ENCODE results near the gene HSPG2. TPM values are rescaled to one million over a fixed set of nuclear protein-coding genes. Genes with fewer than 3 reads are reported as not detected.

HSPG2 gene
- total and polyA plus RNA-seq, 7 experiments from 2014 or later: 1.0 to 20.8 (median 9.4) TPM

DNA sequence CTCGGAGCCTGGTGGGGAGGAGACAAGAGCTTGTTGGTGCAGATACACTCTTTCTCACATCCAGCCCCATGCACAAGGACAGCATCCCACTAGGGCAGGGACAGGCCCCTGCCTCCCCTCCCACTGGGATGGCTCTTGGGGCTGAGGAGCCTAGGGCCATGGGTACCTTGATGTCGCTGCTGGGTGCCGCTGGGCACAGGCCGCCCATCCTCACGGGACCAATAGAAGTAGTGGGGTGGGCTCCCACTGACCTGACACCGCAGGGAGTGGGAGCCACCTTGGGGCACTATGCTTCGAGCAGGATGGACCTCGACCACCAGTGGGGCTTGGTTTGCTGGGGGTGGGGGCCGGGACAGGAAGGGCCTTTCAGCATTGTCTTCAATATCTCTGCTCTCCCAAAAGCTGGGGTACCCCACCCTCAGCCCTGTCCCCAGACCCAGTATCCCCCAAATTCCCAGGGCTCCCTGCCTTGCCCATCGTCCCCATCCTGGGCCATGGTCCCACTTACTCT lies 77.4 kb downstream of the HSPG2 start:
- Histone ChIP-seq H3K36me3 (ENCODE audit: control insufficient read depth in 2 of 3, insufficient read depth in 3 of 3, low read length in 3 of 3) (peaks cover 0 to 8% (median 0%) of the 10 kb centered on the region in 3 experiments), H3K4me3 (ENCODE audit: low read length) (no peak overlapping the region), H3K27me3 (ENCODE audit: control insufficient read depth in 2 of 2, insufficient read depth in 2 of 2, low read length in 2 of 2) (no peaks in the 10 kb centered on the region), H3K9me3 (ENCODE audit: control insufficient read depth in 2 of 3, low read length in 3 of 3) (no peaks in the 10 kb centered on the region), H3K4me1 (ENCODE audit: control insufficient read depth in 2 of 2, insufficient read depth in 2 of 2, low read length in 2 of 2) (no peaks in the 10 kb centered on the region), H3K27ac (ENCODE audit: low read depth, low read length) (no peak overlapping the region)
- Mint-ChIP-seq H3K4me1 (peaks cover 0 to 10% (median 0%) of the 10 kb centered on the region in 7 donors), H3K4me3 (no peak overlapping the region), H3K27me3 (no peaks in the 10 kb centered on the region), H3K27ac (no peak overlapping the region), H3K36me3 (peaks cover 0 to 15% (median 7%) of the 10 kb centered on the region in 5 donors), H3K9me3 (peaks cover 0 to 6% (median 1%) of the 10 kb centered on the region in 11 donors)
- ATAC-seq: no peak
- DNase-seq: no peak
- POLR2A ChIA-PET: interaction anchor here (0.6 kb wide), 1 partner anchor 508 kb away, joined by 4 read pairs; no protein-coding TSS in a partner anchor
- CTCF ChIA-PET: no interaction called here
- intact Hi-C loops (cut with micrococcal nuclease): no loop called here

DNA sequence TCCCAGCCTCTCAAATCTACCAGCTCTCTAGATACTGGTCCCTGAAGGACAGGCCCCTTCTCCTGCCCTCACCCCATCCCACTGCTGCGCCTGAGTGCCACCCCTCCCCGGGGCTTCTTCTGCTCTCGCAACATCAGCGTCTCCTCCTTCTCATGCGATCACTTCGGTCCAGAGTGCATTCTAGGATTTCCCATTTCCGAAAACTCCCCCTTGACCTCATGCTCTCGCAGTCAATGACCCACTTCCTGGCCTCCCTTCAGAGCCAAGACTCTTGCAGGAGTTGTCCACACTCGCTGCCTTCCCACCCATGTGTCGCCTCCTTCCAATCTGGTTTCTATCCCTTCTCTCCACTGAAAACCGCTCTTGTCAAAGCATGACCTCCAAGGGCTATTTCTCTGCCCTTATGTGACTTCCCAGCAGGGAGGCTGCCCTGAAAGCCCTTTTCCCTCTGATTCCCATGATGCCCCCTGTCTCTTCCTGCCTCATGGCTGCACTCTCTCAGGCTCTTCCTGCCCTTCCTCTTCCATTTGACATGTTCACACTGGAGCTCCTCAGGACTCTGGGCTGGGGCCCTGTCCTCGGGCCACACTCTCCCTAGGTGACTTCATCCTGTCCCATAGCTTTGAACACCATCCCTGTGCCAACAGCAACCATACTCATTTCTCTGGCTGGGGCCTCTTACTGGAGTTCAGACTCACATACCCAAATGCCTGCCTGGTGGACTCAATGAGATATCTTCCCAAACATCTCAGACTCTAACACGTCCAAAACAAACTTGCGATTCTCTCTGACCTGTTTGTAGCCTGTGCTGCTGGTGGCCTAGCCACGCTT lies 79.1 kb downstream of the HSPG2 start:
- peak overlapping the region in 2 of 9 donors; percentile 30 to 67 for H3K27ac Mint-ChIP-seq
- Histone ChIP-seq H3K4me1 (ENCODE audit: control insufficient read depth in 2 of 2, insufficient read depth in 2 of 2, low read length in 2 of 2) (no peaks in the 10 kb centered on the region), H3K9me3 (ENCODE audit: control insufficient read depth in 2 of 3, low read length in 3 of 3) (no peaks in the 10 kb centered on the region), H3K27me3 (ENCODE audit: control insufficient read depth in 2 of 2, insufficient read depth in 2 of 2, low read length in 2 of 2) (no peaks in the 10 kb centered on the region), H3K36me3 (ENCODE audit: control insufficient read depth in 2 of 3, insufficient read depth in 3 of 3, low read length in 3 of 3) (peaks cover 0 to 8% (median 0%) of the 10 kb centered on the region in 3 experiments), H3K4me3 (ENCODE audit: low read length) (no peak overlapping the region), H3K27ac (ENCODE audit: low read depth, low read length) (no peak overlapping the region)
- H3K36me3 Mint-ChIP-seq: peaks cover 0 to 15% (median 7%) of the 10 kb centered on the region in 5 donors
- no peak for DNase-seq
- CTCF ChIA-PET: interaction anchor here (0.6 kb wide), 1 partner anchor 107 kb away, joined by 3 read pairs; no protein-coding TSS in a partner anchor
- H3K9me3 Mint-ChIP-seq: peaks cover 0 to 6% (median 1%) of the 10 kb centered on the region in 11 donors
- no peak for ATAC-seq
- no peaks in the 10 kb centered on the region for H3K27me3 Mint-ChIP-seq
- POLR2A ChIA-PET: no interaction called here
- H3K4me3 Mint-ChIP-seq: no peak overlapping the region
- peaks cover 0 to 10% (median 0%) of the 10 kb centered on the region in 7 donors for H3K4me1 Mint-ChIP-seq
- intact Hi-C loops (cut with micrococcal nuclease): no loop called here

DNA sequence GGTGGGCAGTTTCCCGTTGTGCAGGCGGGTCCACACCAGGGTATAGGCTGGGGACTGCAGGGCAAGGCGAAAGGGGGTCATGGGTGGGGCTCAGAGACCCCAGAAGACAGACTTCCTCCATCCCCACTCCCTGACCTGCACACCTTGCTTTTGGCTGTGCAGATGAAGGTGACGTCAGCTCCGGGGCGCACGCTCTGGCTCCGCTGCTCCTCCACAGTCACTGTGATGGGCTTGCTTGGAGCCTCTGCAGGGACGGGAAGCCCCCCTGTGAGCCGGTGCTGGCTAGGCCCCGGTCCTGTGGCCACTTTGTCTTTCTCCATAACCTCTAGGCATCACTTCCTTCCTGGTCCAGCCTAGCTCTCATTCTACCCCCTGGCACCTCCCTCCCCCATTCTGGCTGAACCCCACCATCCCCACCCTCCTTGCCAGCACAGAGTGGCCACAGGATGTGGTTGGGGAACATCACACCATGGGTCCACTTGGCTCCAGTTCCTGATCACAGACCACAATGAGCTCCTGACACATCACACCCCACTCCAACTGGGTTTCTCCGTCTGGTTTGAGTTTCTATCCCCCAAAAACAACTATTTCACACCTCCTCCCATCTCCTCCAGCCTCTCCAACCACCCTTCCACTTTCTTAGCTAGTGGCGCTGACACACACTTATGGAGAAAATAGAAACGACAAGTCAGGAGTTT lies 79.8 kb downstream of the HSPG2 start:
- no peaks in the 10 kb centered on the region for H3K4me1 ChIP-seq (ENCODE audit: control insufficient read depth in 2 of 2, insufficient read depth in 2 of 2, low read length in 2 of 2)
- peaks cover 0 to 8% (median 0%) of the 10 kb centered on the region in 3 experiments for H3K36me3 ChIP-seq (ENCODE audit: control insufficient read depth in 2 of 3, insufficient read depth in 3 of 3, low read length in 3 of 3)
- H3K4me1 Mint-ChIP-seq: peaks cover 0 to 10% (median 0%) of the 10 kb centered on the region in 7 donors
- DNase-seq (no peak), ATAC-seq (peak; percentile 53)
- H3K9me3 Mint-ChIP-seq: peaks cover 0 to 6% (median 1%) of the 10 kb centered on the region in 11 donors
- no peak overlapping the region for H3K4me3 ChIP-seq (ENCODE audit: low read length)
- no peak overlapping the region for H3K4me3 Mint-ChIP-seq
- POLR2A ChIA-PET: no interaction called here
- peaks cover 0 to 15% (median 7%) of the 10 kb centered on the region in 5 donors for H3K36me3 Mint-ChIP-seq
- CTCF ChIA-PET: no interaction called here
- no peak overlapping the region for H3K27ac ChIP-seq (ENCODE audit: low read depth, low read length)
- H3K27me3 Mint-ChIP-seq: no peaks in the 10 kb centered on the region
- no peaks in the 10 kb centered on the region for H3K27me3 ChIP-seq (ENCODE audit: control insufficient read depth in 2 of 2, insufficient read depth in 2 of 2, low read length in 2 of 2)
- peak overlapping the region in 1 of 9 donors; percentile 30 for H3K27ac Mint-ChIP-seq
- H3K9me3 ChIP-seq (ENCODE audit: control insufficient read depth in 2 of 3, low read length in 3 of 3): no peaks in the 10 kb centered on the region
- intact Hi-C loops (cut with micrococcal nuclease): no loop called here

DNA sequence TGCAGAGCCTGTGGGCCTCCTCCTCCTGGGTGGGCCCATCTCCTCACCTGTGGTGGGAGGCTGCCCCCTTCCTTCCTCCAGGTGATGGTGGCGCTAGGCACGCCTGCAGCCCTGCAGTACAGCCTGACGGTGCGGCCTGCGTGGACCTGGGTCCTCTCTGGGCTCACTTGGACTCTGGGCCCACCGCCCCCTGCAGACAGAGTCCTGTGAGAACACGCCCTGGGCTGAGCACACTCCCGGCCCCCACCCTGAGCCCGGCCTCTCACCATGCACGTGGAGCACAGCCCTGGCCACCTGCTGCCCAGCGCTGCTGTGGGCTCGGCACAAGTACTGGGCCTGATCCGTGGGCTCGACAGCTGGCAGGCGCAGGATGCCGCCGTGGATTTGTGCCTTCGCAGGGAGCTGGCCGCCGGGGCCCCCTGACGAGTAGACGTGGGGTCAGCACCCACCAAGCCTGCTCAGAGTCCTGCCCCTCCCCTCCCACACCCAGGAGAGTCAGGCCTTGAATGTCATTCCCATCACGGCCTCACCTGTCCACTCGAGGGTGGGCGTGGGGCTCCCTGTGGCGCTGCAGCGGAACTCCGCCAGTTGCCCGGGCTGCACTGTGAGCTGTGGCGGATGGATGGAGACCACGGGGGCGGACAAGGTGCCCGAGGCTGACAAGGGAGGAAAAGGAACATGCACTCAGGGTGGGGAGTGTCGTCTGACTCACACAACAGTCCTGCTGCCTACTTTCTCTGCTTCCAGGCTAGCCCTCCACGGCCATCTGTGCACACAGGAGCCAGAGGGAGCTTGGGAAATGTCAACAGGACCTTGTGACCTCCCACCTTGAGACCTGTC lies 81.6 kb downstream of the HSPG2 start:
- peaks cover 0 to 4% (median 0%) of the 10 kb centered on the region in 5 donors for H3K36me3 Mint-ChIP-seq
- no peaks in the 10 kb centered on the region for H3K9me3 ChIP-seq (ENCODE audit: control insufficient read depth in 2 of 3, low read length in 3 of 3)
- H3K27me3 ChIP-seq (ENCODE audit: control insufficient read depth in 2 of 2, insufficient read depth in 2 of 2, low read length in 2 of 2): no peaks in the 10 kb centered on the region
- H3K9me3 Mint-ChIP-seq: peaks cover 0 to 1% (median 0%) of the 10 kb centered on the region in 11 donors
- H3K27ac Mint-ChIP-seq: no peak overlapping the region
- H3K27me3 Mint-ChIP-seq: no peaks in the 10 kb centered on the region
- peaks cover 0 to 8% (median 0%) of the 10 kb centered on the region in 3 experiments for H3K36me3 ChIP-seq (ENCODE audit: control insufficient read depth in 2 of 3, insufficient read depth in 3 of 3, low read length in 3 of 3)
- H3K4me1 ChIP-seq (ENCODE audit: control insufficient read depth in 2 of 2, insufficient read depth in 2 of 2, low read length in 2 of 2): no peaks in the 10 kb centered on the region
- ChIA-PET POLR2A (no interaction called here), CTCF (no interaction called here)
- H3K27ac ChIP-seq (ENCODE audit: low read depth, low read length): no peak overlapping the region
- H3K4me3 Mint-ChIP-seq: no peak overlapping the region
- peaks cover 0 to 10% (median 0%) of the 10 kb centered on the region in 7 donors for H3K4me1 Mint-ChIP-seq
- no peak for DNase-seq
- intact Hi-C loops (cut with micrococcal nuclease): no loop called here
- no peak for ATAC-seq
- H3K4me3 ChIP-seq (ENCODE audit: low read length): no peak overlapping the region

DNA sequence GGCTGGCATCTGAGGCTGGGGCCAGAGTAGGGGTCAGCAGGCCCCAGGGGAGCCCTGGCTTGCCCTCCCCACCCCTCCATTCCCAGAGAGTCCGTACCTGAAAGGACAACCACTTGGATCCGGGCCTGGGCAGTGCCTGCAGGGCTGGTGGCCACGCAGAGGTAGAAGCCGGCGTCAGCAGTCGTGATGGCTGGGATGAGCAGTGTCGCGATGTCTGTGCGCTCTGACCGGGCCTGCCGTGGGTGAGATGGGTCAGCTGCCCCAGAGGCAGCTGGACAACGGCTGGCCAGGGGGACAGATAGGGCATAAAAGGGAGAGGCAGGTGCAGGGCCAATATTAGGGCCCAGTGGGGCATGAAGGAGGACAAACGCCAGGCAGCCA lies 82.4 kb downstream of the HSPG2 start:
- ATAC-seq (no peak), DNase-seq (no peak)
- no peak overlapping the region for H3K4me3 ChIP-seq (ENCODE audit: low read length)
- no peak overlapping the region for H3K27ac ChIP-seq (ENCODE audit: low read depth, low read length)
- Mint-ChIP-seq H3K4me3 (no peak overlapping the region), H3K27ac (no peak overlapping the region), H3K36me3 (peaks cover 0 to 4% (median 0%) of the 10 kb centered on the region in 5 donors), H3K4me1 (peaks cover 0 to 10% (median 0%) of the 10 kb centered on the region in 7 donors), H3K27me3 (no peaks in the 10 kb centered on the region), H3K9me3 (peaks cover 0 to 1% (median 0%) of the 10 kb centered on the region in 11 donors)
- no peaks in the 10 kb centered on the region for H3K9me3 ChIP-seq (ENCODE audit: control insufficient read depth in 2 of 3, low read length in 3 of 3)
- H3K27me3 ChIP-seq (ENCODE audit: control insufficient read depth in 2 of 2, insufficient read depth in 2 of 2, low read length in 2 of 2): no peaks in the 10 kb centered on the region
- CTCF ChIA-PET: no interaction called here
- no peaks in the 10 kb centered on the region for H3K4me1 ChIP-seq (ENCODE audit: control insufficient read depth in 2 of 2, insufficient read depth in 2 of 2, low read length in 2 of 2)
- POLR2A ChIA-PET: no interaction called here
- intact Hi-C loops (cut with micrococcal nuclease): no loop called here
- peaks cover 0 to 8% (median 0%) of the 10 kb centered on the region in 3 experiments for H3K36me3 ChIP-seq (ENCODE audit: control insufficient read depth in 2 of 3, insufficient read depth in 3 of 3, low read length in 3 of 3)

DNA sequence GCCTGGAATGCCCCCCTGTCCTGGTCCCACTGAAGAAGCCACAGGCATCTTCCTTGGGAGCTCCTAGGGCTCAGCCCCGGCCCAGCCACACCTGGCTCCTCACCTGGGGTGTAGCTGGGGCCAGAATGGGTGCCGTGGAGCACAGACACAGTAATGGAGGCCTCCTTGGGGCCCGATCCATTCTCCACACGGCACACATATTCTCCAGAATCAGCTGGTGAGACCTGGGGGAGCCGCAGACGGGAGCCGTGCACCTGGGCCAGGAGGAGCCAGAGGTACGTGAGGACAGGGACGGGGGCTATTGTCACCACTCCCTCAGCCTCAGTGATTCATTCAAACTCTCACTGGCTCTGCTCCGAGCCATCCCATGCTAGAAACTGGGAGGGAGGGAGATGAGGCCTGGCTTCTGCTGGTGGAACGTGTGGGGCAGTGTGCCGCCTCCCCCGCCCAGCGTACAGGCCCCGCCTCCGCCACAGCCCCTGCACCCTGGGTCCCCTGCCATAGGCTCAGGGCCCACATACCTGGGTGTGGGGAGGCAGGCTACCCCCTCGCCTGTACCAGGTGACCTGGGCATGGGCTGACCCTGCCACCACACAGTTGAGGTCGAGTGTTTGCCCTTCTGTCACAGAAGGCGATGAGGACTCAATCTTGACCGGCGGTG lies 82.9 kb downstream of the HSPG2 start:
- Histone ChIP-seq H3K4me1 (ENCODE audit: control insufficient read depth in 2 of 2, insufficient read depth in 2 of 2, low read length in 2 of 2) (no peaks in the 10 kb centered on the region), H3K27ac (ENCODE audit: low read depth, low read length) (no peak overlapping the region), H3K9me3 (ENCODE audit: control insufficient read depth in 2 of 3, low read length in 3 of 3) (no peaks in the 10 kb centered on the region), H3K4me3 (ENCODE audit: low read length) (no peak overlapping the region), H3K27me3 (ENCODE audit: control insufficient read depth in 2 of 2, insufficient read depth in 2 of 2, low read length in 2 of 2) (no peaks in the 10 kb centered on the region), H3K36me3 (ENCODE audit: control insufficient read depth in 2 of 3, insufficient read depth in 3 of 3, low read length in 3 of 3) (peaks cover 0 to 8% (median 0%) of the 10 kb centered on the region in 3 experiments)
- ATAC-seq (no peak), DNase-seq (no peak)
- Mint-ChIP-seq H3K36me3 (peaks cover 0 to 4% (median 0%) of the 10 kb centered on the region in 5 donors), H3K27ac (no peak overlapping the region), H3K4me3 (no peak overlapping the region), H3K9me3 (peaks cover 0 to 1% (median 0%) of the 10 kb centered on the region in 11 donors), H3K4me1 (peaks cover 0 to 10% (median 0%) of the 10 kb centered on the region in 7 donors), H3K27me3 (no peaks in the 10 kb centered on the region)
- ChIA-PET POLR2A (no interaction called here), CTCF (interaction anchor here (0.6 kb wide), 1 partner anchor 1260 kb away, joined by 3 read pairs; no protein-coding TSS in a partner anchor)
- intact Hi-C loops (cut with micrococcal nuclease): no loop called here

Measured in naive thymus-derived CD4-positive, alpha-beta T cell (primary cell).